Panc1 (cell line): ENCODE data around the gene RHOU. TPM values are rescaled to one million over a fixed set of nuclear protein-coding genes. Genes with fewer than 3 reads are reported as not detected.

Experiments used
- ATAC-seq: fragments of 200-7000 bp; cut with Tn5 transposase; 2 replicates; pipeline ENCODE4 v1.9.1; 2020; ENCODE audit warnings: mild to moderate bottlenecking, moderate library complexity
- BruUV-seq: library from RNA; stranded (reverse); fragments of 400-500 nt; replicated peaks from 2 replicates; lab custom pipeline; 2021; lab: Mats Ljungman, UMichigan
- CTCF ChIA-PET: fragments of 300-600 bp; sonication (Branson Sonifier 250); formaldehyde crosslinking; loops from one replicate; lab custom pipeline; 2022; ENCODE audit warnings: antibody characterized with exemption; lab: Charles Lee
- POLR2A ChIA-PET: fragments of 300-600 bp; sonication (Branson Sonifier 250); formaldehyde crosslinking; loops from one replicate; lab custom pipeline; 2022; ENCODE audit warnings: antibody characterized with exemption; lab: Charles Lee
- DNase-seq: peaks from one replicate; pipeline ENCODE4 v3.0.0-alpha.2; 2010; ENCODE audit warnings: low read depth, low spot score
- H3K27ac ChIP-seq: 2 replicates; pipeline ENCODE4 v1.5.1; 2011; ENCODE audit warnings: mild to moderate bottlenecking, low read length, inconsistent platforms
- H3K27me3 ChIP-seq: fragments of 200-500 bp; sonication (Bioruptor generic); 2 replicates; pipeline ENCODE4 v1.6.0; 2014; ENCODE audit warnings: low read length, inconsistent platforms; ENCODE audit not compliant: control insufficient read depth, insufficient read depth
- H3K36me3 ChIP-seq: fragments of 200-500 bp; sonication (Bioruptor generic); 2 replicates; pipeline ENCODE4 v1.5.1; 2014; ENCODE audit warnings: inconsistent platforms, mild to moderate bottlenecking, low read length, moderate library complexity; ENCODE audit not compliant: control insufficient read depth, insufficient read depth
- H3K4me1 ChIP-seq: 2 replicates; pipeline ENCODE4 v1.5.1; 2011; ENCODE audit warnings: inconsistent platforms, mild to moderate bottlenecking, low read length, moderate library complexity; ENCODE audit not compliant: control insufficient read depth, insufficient read depth
- H3K4me3 ChIP-seq, 2 experiments: 2 replicates each; pipeline ENCODE4 v1.5.1; 2011 to 2012; ENCODE audit warnings: low read depth in 2 of 2, low read length in 2 of 2, mild to moderate bottlenecking in 2 of 2, inconsistent platforms in 1 of 2, moderate library complexity in 1 of 2
- H3K9me3 ChIP-seq: fragments of 200-500 bp; sonication (Bioruptor generic); 2 replicates; pipeline ENCODE4 v1.5.1; 2014; ENCODE audit warnings: low read depth, mild to moderate bottlenecking, inconsistent platforms, low read length, moderate library complexity; ENCODE audit not compliant: control insufficient read depth, insufficient read depth
- POLR2AphosphoS5 ChIP-seq: IDR thresholded peaks from 2 replicates; pipeline ENCODE4 v1.6.1; 2012; ENCODE audit warnings: mild to moderate bottlenecking, low read depth, low read length, moderate library complexity
- SIN3A ChIP-seq: IDR thresholded peaks from 2 replicates; pipeline ENCODE4 v1.6.1; 2012; ENCODE audit warnings: low read depth, mild to moderate bottlenecking, low read length, moderate library complexity, borderline replicate concordance; ENCODE audit not compliant: insufficient read depth
- TCF7L2 ChIP-seq: IDR thresholded peaks from 2 replicates; pipeline ENCODE4 v1.6.1; 2011; ENCODE audit warnings: mild to moderate bottlenecking, low read depth, low read length, inconsistent platforms
- in situ Hi-C: cut with HindIII; loops from 2 replicates; pipeline ENCODE4 v1.10.0; 2016; ENCODE audit warnings: low sequenced_read_pairs, low pct_unique_long_range_greater_than_20kb
- intact Hi-C: fragments of 100-400 bp; cut with micrococcal nuclease; formaldehyde crosslinking; loops from one replicate; pipeline ENCODE4 v1.10.0; 2022; ENCODE audit not compliant: unreplicated experiment
- total RNA-seq: library from RNA; stranded (reverse); gene quantifications from one replicate; pipeline ENCODE4 v1.2.1, GENCODE V29; 2021; ENCODE audit not compliant: unreplicated experiment
- TF ChIP-seq, protein P1 (sequence below): fragments of 450-650 bp; IDR thresholded peaks from 2 replicates; pipeline ENCODE4 v1.5.1; 2017; ENCODE audit warnings: mild to moderate bottlenecking
- TF ChIP-seq, protein P2 (sequence below), 2 experiments: IDR thresholded peaks; 2 replicates each; pipeline ENCODE4 v1.6.1; 2011 to 2012; ENCODE audit warnings: low read depth in 2 of 2, control low read depth in 1 of 2, low read length in 1 of 2, mild to moderate bottlenecking in 1 of 2, moderate library complexity in 1 of 2; ENCODE audit not compliant: insufficient read depth in 1 of 2

RHOU gene
- total RNA-seq, 1 experiment from 2014 or later = 9.2 TPM

DNA sequence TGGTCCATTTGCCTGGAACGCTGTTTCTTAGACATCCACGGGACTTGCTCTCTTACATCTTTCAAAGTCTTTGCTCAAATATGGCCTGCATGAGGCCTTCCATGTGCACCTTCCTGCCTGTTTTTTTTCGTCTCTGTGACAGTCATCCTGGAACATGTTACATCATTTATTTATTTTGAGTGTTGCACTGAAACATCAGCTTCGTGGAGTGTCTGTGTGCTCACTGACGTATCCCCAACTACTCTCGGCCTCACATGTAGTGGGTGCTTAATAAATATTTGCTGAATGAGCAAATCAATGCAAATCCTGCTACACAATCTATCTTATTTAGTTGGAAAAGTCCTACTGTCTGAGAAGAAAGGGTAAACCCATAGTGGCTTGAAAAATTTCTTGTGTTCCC is 11.4 kb upstream of the RHOU start:
- no peak overlapping the region for H3K27ac ChIP-seq
- BruUV-seq = no TSS peak
- ATAC-seq (no peak), DNase-seq (no peak)
- POLR2A ChIA-PET = no interaction called here
- intact Hi-C loops = no loop called here
- CTCF ChIA-PET = no interaction called here
- H3K9me3 ChIP-seq = no peaks in the 10 kb centered on the region
- no peaks in the 10 kb centered on the region for H3K4me1 ChIP-seq
- H3K36me3 ChIP-seq = no peaks in the 10 kb centered on the region
- in situ Hi-C loops = no loop called here
- TF ChIP-seq, protein P1, sequence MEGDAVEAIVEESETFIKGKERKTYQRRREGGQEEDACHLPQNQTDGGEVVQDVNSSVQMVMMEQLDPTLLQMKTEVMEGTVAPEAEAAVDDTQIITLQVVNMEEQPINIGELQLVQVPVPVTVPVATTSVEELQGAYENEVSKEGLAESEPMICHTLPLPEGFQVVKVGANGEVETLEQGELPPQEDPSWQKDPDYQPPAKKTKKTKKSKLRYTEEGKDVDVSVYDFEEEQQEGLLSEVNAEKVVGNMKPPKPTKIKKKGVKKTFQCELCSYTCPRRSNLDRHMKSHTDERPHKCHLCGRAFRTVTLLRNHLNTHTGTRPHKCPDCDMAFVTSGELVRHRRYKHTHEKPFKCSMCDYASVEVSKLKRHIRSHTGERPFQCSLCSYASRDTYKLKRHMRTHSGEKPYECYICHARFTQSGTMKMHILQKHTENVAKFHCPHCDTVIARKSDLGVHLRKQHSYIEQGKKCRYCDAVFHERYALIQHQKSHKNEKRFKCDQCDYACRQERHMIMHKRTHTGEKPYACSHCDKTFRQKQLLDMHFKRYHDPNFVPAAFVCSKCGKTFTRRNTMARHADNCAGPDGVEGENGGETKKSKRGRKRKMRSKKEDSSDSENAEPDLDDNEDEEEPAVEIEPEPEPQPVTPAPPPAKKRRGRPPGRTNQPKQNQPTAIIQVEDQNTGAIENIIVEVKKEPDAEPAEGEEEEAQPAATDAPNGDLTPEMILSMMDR = no peak
- TF ChIP-seq POLR2AphosphoS5 (no peak), SIN3A (no peak), TCF7L2 (no peak)
- TF ChIP-seq, protein P2, sequence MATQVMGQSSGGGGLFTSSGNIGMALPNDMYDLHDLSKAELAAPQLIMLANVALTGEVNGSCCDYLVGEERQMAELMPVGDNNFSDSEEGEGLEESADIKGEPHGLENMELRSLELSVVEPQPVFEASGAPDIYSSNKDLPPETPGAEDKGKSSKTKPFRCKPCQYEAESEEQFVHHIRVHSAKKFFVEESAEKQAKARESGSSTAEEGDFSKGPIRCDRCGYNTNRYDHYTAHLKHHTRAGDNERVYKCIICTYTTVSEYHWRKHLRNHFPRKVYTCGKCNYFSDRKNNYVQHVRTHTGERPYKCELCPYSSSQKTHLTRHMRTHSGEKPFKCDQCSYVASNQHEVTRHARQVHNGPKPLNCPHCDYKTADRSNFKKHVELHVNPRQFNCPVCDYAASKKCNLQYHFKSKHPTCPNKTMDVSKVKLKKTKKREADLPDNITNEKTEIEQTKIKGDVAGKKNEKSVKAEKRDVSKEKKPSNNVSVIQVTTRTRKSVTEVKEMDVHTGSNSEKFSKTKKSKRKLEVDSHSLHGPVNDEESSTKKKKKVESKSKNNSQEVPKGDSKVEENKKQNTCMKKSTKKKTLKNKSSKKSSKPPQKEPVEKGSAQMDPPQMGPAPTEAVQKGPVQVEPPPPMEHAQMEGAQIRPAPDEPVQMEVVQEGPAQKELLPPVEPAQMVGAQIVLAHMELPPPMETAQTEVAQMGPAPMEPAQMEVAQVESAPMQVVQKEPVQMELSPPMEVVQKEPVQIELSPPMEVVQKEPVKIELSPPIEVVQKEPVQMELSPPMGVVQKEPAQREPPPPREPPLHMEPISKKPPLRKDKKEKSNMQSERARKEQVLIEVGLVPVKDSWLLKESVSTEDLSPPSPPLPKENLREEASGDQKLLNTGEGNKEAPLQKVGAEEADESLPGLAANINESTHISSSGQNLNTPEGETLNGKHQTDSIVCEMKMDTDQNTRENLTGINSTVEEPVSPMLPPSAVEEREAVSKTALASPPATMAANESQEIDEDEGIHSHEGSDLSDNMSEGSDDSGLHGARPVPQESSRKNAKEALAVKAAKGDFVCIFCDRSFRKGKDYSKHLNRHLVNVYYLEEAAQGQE (IDR thresholded peaks at IDR 0.05; ENCODE audit: insufficient read depth in 1 of 2, low read depth in 2 of 2, low read length in 1 of 2) = no peak
- no peaks in the 10 kb centered on the region for H3K27me3 ChIP-seq
- H3K4me3 ChIP-seq = no peak overlapping the region

DNA sequence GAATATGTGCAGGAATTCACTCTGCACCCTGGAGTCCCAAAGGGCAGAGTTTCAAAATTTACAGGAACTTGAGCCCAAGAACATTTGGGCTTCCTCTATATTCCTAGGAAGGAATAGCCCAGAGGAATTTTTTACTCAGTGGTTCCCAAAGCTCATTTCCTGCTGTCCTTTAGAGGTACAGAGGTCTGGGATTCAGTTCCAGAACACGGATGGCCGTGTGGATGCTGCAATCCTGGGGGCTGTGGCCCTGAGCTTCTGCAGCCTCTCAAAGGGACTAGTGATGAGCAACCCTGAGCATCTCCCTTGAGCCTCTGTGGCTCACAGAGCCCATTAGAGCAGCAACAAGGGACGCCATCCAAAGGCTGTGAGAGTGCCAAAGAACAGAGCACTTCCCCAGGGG is 10.1 kb upstream of the RHOU start:
- no TSS peak for BruUV-seq
- intact Hi-C loops = no loop called here
- ChIA-PET POLR2A (no interaction called here), CTCF (no interaction called here)
- Histone ChIP-seq H3K9me3 (no peaks in the 10 kb centered on the region), H3K27ac (no peak overlapping the region), H3K4me1 (no peaks in the 10 kb centered on the region), H3K27me3 (no peaks in the 10 kb centered on the region), H3K36me3 (no peaks in the 10 kb centered on the region), H3K4me3 (no peak overlapping the region)
- ATAC-seq (no peak), DNase-seq (no peak)
- in situ Hi-C loops = no loop called here
- no peak for TF ChIP-seq SIN3A

DNA sequence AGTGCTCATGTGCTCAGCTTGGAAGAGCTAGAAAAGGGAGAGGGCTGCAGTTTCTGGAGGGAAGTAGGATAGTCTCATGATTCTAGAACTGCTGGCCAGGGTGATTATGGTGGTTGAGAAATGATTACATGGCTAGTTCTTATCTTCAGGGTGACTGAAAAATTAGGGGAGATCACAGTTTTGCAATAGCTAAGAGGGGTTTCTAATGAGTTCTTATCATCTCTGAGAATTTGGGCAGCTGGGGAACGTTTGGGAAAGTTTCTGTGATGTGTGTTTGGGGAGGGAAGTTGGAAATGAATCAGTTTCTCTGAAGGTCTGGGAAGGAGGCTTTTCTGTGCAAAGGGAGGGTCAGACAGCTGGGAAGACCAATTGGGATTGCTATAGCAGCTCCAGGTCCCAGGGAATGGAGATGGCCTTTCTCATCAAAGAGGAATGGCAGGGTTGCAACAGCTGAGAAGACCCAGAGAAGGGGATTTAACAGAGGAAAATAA is 7.6 kb upstream of the RHOU start:
- intact Hi-C loops = no loop called here
- no peaks in the 10 kb centered on the region for H3K27me3 ChIP-seq
- DNase-seq = no peak
- no TSS peak for BruUV-seq
- no peaks in the 10 kb centered on the region for H3K9me3 ChIP-seq
- no peaks in the 10 kb centered on the region for H3K36me3 ChIP-seq
- H3K4me1 ChIP-seq = no peaks in the 10 kb centered on the region
- POLR2A ChIA-PET = no interaction called here
- TF ChIP-seq, protein P1 = no peak
- TF ChIP-seq TCF7L2 (no peak), POLR2AphosphoS5 (no peak), SIN3A (no peak)
- TF ChIP-seq, protein P2 (IDR thresholded peaks at IDR 0.05; ENCODE audit: insufficient read depth in 1 of 2, low read depth in 2 of 2, low read length in 1 of 2) = no peak
- CTCF ChIA-PET = no interaction called here
- no peak overlapping the region for H3K4me3 ChIP-seq
- no peak for ATAC-seq
- in situ Hi-C loops = no loop called here
- no peak overlapping the region for H3K27ac ChIP-seq
